GM12873 (cell line): ENCODE results near the gene KIF22.

Experiments
- CTCF ChIP-seq: IDR thresholded peaks from 2 replicates; pipeline ENCODE4 v1.5.1; 2012; ENCODE audit warnings: low read depth, mild to moderate bottlenecking, moderate library complexity, low read length, control low read depth; ENCODE audit not compliant: insufficient read depth; ENCODE audit errors: missing control alignments

KIF22 gene

GRCh38 chr16:29842732-29843346 lies 52.3 kb downstream of the KIF22 start:
- TF ChIP-seq CTCF: peak; percentile 10

GRCh38 chr16:29843931-29844330 lies 53.4 kb downstream of the KIF22 start:
- no peak for TF ChIP-seq CTCF

DNA sequence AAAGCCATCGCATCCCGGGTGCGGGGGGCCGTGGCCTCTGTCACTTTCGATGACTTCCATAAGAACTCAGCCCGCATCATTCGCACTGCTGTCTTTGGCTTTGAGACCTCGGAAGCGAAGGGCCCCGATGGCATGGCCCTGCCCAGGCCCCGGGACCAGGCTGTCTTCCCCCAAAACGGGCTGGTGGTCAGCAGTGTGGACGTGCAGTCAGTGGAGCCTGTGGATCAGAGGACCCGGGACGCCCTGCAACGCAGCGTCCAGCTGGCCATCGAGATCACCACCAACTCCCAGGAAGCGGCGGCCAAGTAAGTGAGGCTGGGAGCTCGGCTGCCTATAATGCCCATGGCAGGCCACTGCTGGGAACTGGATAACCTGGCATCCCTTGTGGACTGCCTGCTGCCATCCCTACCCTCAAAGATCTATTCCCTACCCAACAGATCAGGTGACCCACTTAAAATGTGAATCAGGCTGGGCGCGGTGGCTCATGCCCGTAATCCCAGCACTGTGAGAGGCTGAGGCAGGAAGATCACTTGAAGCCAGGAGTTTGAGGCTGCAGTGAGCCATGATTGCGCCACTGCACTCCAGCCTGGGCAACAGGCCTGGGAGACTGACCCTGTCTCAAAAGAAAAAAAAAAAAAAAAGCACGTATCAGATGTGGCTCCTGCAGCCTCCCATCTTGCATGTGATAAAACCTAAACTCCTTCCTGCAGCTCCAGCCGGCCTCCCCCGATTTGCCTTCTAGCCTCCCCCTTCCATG lies 54.2 kb downstream of the KIF22 start:
- TF ChIP-seq CTCF: no peak

DNA sequence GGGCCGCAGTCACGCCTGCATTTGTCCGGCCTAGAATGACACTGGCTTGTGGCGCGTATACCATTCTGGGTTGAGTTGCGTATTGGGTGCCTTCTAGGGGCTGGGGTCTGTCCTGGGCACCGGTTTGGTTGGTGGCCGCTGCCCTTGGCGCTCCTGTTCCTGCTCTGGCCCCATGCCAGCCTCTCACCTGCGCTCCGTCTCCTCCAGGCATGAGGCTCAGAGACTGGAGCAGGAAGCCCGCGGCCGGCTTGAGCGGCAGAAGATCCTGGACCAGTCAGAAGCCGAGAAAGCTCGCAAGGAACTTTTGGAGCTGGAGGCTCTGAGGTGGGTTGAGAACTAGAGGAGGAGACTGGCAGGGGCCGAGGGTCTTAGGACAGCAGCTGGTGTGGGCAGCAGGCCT lies 55.1 kb downstream of the KIF22 start:
- TF ChIP-seq CTCF: no peak

- TF ChIP-seq CTCF: peak; percentile 99
Observed at GRCh38 chr16:29848420-29849297, 58.1 kb downstream of the KIF22 start.

GRCh38 chr16:29849505-29849904 lies 59.0 kb downstream of the KIF22 start:
- no peak for TF ChIP-seq CTCF

- no peak for TF ChIP-seq CTCF
Observed at GRCh38 chr16:29850998-29851397, 60.4 kb downstream of the KIF22 start.
